ENCODE data around the gene MPO. TPM values are rescaled to one million over a fixed set of nuclear protein-coding genes. Genes with fewer than 3 reads are reported as not detected.

MPO gene
- total and polyA plus RNA-seq, 2 experiments from 2014 or later, result not detected

- Histone ChIP-seq H3K4me3 (no peak overlapping the region), H3K27ac (no peak overlapping the region), H3K36me3 (ENCODE audit: low read depth) (no peaks in the 10 kb centered on the region), H3K79me2 (ENCODE audit: insufficient read depth) (no peaks in the 10 kb centered on the region), H3K27me3 (replicated peaks; ENCODE audit: insufficient read depth) (0 out of 2 replicates have a peak, but pooled peaks cover 13% of the 10 kb centered on the region), H3K9ac (no peak overlapping the region), H4K20me1 (ENCODE audit: insufficient read depth) (no peaks in the 10 kb centered on the region), H3K9me3 (ENCODE audit: low read depth) (no peaks in the 10 kb centered on the region), H3K4me2 (ENCODE audit: unreplicated experiment) (no peak overlapping the region), H2AFZ (no peak overlapping the region), H3F3A (ENCODE audit: insufficient read depth) (no peaks in the 10 kb centered on the region), H3K4me1 (ENCODE audit: insufficient read depth) (no peaks in the 10 kb centered on the region), H3K9me2 (ENCODE audit: insufficient read depth) (no peaks in the 10 kb centered on the region)
- DNase-seq, result peak; percentile 43
- 71 to 79% methylated on average over 5 of the region's 5 CpGs for WGBS, 2 experiments (ENCODE audit: low coverage in 1 of 2, low lambda C conversion rate in 2 of 2, missing lambda C conversion rate in 2 of 2)
- in situ Hi-C loops (cut with MboI), result no loop called here
- no peak for TF ChIP-seq EZH2 (IDR thresholded peaks at IDR 0.05; ENCODE audit: insufficient read depth, poor library complexity, severe bottlenecking)
- no peak for TF ChIP-seq EZH2phosphoT487 (IDR thresholded peaks at IDR 0.05; ENCODE audit: insufficient read depth, low read depth)
Measured at GRCh38 chr17:58277107-58277801, 3.5 kb downstream of the MPO start.

GRCh38 chr17:58276423-58276822 lies 4.3 kb downstream of the MPO start:
- no peaks in the 10 kb centered on the region for H3K79me2 ChIP-seq (ENCODE audit: insufficient read depth)
- TF ChIP-seq EZH2 (IDR thresholded peaks at IDR 0.05; ENCODE audit: insufficient read depth, poor library complexity, severe bottlenecking), result no peak
- TF ChIP-seq EZH2phosphoT487 (IDR thresholded peaks at IDR 0.05; ENCODE audit: insufficient read depth, low read depth), result no peak
- no peaks in the 10 kb centered on the region for H3K9me2 ChIP-seq (ENCODE audit: insufficient read depth)
- WGBS, 2 experiments (ENCODE audit: low coverage in 1 of 2, low lambda C conversion rate in 2 of 2, missing lambda C conversion rate in 2 of 2), result 3 to 10% methylated on average over 2 of the region's 2 CpGs
- H3K4me1 ChIP-seq (ENCODE audit: insufficient read depth), result no peaks in the 10 kb centered on the region
- no peak overlapping the region for H3K9ac ChIP-seq
- no peak overlapping the region for H3K4me2 ChIP-seq (ENCODE audit: unreplicated experiment)
- no peak overlapping the region for H3K4me3 ChIP-seq
- in situ Hi-C loops (cut with MboI), result no loop called here
- H3K27me3 ChIP-seq (replicated peaks; ENCODE audit: insufficient read depth), result 0 out of 2 replicates have a peak, but pooled peaks cover 13% of the 10 kb centered on the region
- H3K27ac ChIP-seq, result no peak overlapping the region
- H3F3A ChIP-seq (ENCODE audit: insufficient read depth), result no peaks in the 10 kb centered on the region
- H4K20me1 ChIP-seq (ENCODE audit: insufficient read depth), result no peaks in the 10 kb centered on the region
- no peaks in the 10 kb centered on the region for H3K9me3 ChIP-seq (ENCODE audit: low read depth)
- H3K36me3 ChIP-seq (ENCODE audit: low read depth), result no peaks in the 10 kb centered on the region
- DNase-seq, result no peak
- no peak overlapping the region for H2AFZ ChIP-seq

- in situ Hi-C loops (cut with MboI), result no loop called here
- Histone ChIP-seq H3K27ac (no peak overlapping the region), H3K36me3 (ENCODE audit: low read depth) (no peaks in the 10 kb centered on the region), H3K27me3 (replicated peaks; ENCODE audit: insufficient read depth) (0 out of 2 replicates have a peak, but pooled peaks cover 13% of the 10 kb centered on the region), H3K4me1 (ENCODE audit: insufficient read depth) (no peaks in the 10 kb centered on the region), H3F3A (ENCODE audit: insufficient read depth) (no peaks in the 10 kb centered on the region), H3K79me2 (ENCODE audit: insufficient read depth) (no peaks in the 10 kb centered on the region), H3K9ac (no peak overlapping the region), H3K4me2 (ENCODE audit: unreplicated experiment) (no peak overlapping the region), H2AFZ (no peak overlapping the region), H3K9me3 (ENCODE audit: low read depth) (no peaks in the 10 kb centered on the region), H3K9me2 (ENCODE audit: insufficient read depth) (no peaks in the 10 kb centered on the region), H4K20me1 (ENCODE audit: insufficient read depth) (no peaks in the 10 kb centered on the region), H3K4me3 (no peak overlapping the region)
- WGBS, 2 experiments (ENCODE audit: low coverage in 1 of 2, low lambda C conversion rate in 2 of 2, missing lambda C conversion rate in 2 of 2), result 71 to 75% methylated on average over 10 of the region's 10 CpGs
- TF ChIP-seq EZH2 (IDR thresholded peaks at IDR 0.05; ENCODE audit: insufficient read depth, poor library complexity, severe bottlenecking) (no peak), EZH2phosphoT487 (IDR thresholded peaks at IDR 0.05; ENCODE audit: insufficient read depth, low read depth) (no peak)
- DNase-seq, result no peak
Measured at GRCh38 chr17:58275417-58275816, 5.3 kb downstream of the MPO start.

- no peaks in the 10 kb centered on the region for H3K9me2 ChIP-seq (ENCODE audit: insufficient read depth)
- H3K27ac ChIP-seq, result no peak overlapping the region
- no peaks in the 10 kb centered on the region for H3K9me3 ChIP-seq (ENCODE audit: low read depth)
- H2AFZ ChIP-seq, result no peak overlapping the region
- no peak overlapping the region for H3K4me3 ChIP-seq
- H3K27me3 ChIP-seq (replicated peaks; ENCODE audit: insufficient read depth), result 0 out of 2 replicates have a peak, but pooled peaks cover 2% of the 10 kb centered on the region
- TF ChIP-seq EZH2 (IDR thresholded peaks at IDR 0.05; ENCODE audit: insufficient read depth, poor library complexity, severe bottlenecking) (no peak), EZH2phosphoT487 (IDR thresholded peaks at IDR 0.05; ENCODE audit: insufficient read depth, low read depth) (no peak)
- no peak overlapping the region for H3K4me2 ChIP-seq (ENCODE audit: unreplicated experiment)
- DNase-seq, result no peak
- no peaks in the 10 kb centered on the region for H3K4me1 ChIP-seq (ENCODE audit: insufficient read depth)
- H3K79me2 ChIP-seq (ENCODE audit: insufficient read depth), result no peaks in the 10 kb centered on the region
- 72 to 78% methylated on average over 15 of the region's 15 CpGs for WGBS, 2 experiments (ENCODE audit: low coverage in 1 of 2, low lambda C conversion rate in 2 of 2, missing lambda C conversion rate in 2 of 2)
- no peaks in the 10 kb centered on the region for H3K36me3 ChIP-seq (ENCODE audit: low read depth)
- in situ Hi-C loops (cut with MboI), result no loop called here
- H3F3A ChIP-seq (ENCODE audit: insufficient read depth), result no peaks in the 10 kb centered on the region
- no peaks in the 10 kb centered on the region for H4K20me1 ChIP-seq (ENCODE audit: insufficient read depth)
- H3K9ac ChIP-seq, result no peak overlapping the region
Measured at GRCh38 chr17:58273453-58274104, 7.2 kb downstream of the MPO start.

Data from GM23248 (cell line).